ENCODE data around the gene EBF3.
A peak's percentile ranks its signal among the peaks of the same experiment; 100 is the strongest.

Gene EBF3

DNA sequence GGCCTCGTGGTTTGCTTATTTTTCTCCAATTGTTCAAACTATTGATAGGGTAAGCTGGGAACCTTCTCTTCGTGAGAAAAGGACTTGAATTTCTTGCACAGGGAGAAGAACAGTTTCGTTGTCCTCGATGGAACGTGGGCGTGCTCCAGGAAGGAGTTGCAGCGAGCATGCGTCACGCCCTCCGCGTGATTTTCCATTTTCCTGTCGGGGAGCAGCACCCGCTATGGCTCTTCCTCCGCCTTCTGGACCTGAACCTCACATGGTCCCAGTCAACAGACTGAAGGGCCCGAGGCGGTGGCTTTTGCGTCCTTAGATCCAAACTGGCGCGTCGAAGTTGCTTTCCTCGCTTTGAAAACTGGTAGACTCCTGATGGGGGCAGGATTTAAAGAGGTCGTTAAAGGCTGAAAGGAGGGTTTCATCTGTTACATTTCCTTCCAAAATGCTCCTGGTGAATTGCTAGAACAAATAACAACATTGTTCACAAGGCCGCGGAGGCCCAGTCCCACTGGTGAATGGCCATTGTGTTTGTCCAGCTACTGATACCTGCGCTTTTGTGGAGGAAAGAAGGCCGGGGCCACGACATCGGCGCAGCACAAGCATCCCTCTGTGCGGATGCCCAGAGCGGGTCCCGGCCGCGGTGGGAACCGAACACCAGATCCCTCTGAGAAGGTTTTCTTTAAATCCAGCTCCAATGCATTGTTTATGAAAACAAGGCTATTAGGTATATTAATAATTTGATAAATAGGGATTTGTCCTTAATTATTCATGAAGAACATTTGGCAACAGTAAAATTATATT, 75.9 kb downstream of the EBF3 start:
- DNase-seq: no peak

DNA sequence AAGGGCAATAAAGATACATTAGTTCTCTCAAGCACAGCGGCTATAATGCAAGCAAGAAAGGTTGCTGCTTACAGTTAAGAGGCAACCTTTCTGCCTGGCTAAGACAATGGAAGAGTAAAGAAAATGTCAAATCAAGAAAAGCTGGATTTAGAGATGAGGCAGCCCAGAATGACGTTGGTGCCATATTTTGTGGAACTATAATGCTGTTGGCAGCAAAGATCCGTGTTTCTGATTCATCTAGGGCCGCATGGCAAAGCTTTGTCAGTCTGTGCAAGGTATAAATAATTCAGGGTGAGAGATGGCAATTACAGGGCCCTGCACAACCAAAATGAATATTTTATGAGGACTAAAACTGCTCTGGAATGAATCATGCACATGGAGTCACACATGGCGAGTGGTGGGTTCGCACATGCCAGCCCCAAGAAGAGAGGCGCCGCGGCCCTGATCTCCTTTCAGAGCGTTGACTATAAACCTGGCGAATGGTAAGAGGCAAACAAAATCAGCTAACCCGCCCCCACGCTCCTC, 76.6 kb downstream of the EBF3 start:
- DNase-seq: no peak

DNA sequence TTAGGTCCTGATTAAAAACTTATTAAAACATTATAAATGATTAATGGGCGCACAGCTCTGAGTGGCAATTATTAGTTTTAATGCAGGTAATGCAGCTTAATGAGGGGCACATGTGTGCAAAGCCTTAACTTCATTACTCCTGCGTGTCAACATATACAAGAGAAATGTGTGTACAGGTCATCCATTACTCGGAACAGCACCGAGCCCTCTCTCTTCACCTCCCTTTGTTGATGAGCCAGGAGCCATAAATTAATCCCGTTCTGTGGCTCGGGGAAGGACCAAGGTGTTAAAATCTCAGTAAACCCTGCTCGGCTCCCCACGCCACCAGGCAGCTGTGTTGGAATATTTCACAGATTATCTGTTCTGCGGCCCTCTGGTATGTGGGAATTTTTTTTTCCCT, 77.8 kb downstream of the EBF3 start:
- DNase-seq: no peak

DNA sequence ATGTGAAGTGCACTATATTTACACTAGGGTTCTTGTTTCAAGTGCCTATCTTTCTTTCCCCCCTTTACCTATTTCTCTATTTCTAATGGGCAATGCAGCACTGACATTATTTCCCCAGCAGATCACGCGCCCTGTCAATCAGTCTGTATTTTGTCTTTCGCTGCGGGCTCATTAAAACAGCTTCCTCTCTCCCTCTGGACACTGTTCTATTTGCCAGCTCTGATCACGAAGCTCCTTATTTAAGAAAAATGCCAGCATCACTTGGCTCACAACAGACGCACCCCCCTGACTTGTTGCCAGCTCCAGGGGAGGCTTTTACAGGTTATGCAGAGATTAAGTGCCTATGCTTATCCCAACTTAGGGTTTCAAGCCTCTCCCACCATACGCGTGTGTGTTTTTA, 78.5 kb downstream of the EBF3 start:
- DNase-seq: no peak

DNA sequence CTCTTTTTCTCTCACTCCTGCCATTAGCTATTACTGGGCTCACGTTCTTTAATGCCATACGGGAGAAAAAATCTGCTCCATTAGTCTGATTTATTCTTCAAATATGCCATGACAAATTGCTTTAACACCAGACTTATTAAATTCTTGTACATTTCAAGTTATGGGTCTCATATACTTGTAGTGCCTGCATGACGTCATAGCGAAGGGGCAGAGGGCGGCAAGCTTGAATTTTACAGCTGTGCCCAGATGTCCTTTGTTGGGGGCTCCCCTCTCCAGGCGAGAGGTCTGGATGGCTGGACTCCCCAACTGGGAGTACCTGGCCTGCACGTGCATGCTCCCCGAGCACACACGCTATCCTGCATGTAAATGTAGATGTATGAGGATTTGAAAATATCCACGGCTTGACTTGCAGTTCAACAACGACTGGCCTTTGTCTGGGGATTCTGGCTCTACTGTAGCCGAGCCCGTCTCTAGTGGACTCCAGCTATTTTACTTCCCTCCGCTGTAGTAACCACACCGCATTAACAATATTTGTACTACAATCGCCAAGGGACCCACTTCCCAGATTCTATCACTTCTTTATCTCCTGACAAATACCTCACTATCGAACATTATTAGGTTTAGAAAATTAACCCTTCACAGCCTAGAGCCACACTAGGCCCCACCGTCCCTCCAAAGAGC, 79.5 kb downstream of the EBF3 start:
- no peak for DNase-seq

DNA sequence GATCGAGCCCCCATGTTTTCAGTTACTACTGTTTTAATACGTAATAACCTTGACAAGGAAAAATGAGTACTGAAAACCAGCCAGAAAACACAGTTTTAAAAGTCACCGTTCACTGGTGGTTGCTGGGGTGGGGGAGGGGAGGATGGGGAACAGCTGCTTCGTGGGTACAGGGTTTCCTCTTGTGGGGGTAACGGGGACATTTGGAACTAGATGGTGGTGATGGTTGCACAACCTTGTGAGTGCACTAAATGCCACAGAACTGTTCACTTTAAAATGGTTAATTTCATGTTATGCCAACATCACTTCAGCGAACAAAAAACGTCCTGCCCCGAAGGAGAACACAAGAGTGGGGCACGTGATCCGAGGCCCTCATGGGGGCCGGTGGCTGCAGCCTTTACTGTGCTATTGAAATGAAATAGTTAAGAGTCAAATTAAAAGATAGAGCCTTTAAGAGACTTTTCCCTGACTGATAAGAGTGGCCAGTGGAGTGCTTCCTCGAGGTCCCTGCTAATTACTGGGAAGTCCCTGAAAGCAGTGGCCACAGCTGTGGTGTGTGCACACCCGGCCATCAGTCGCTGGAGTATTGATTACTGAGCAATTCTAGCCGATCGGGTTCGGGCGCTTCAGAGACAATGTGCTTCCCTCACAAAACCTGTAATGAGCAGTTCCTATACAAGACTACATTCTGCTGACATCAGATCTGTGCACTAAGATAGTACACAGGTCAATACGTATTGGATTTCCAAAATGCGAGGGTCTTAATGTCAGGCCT, 80.3 kb downstream of the EBF3 start:
- DNase-seq: no peak

DNA sequence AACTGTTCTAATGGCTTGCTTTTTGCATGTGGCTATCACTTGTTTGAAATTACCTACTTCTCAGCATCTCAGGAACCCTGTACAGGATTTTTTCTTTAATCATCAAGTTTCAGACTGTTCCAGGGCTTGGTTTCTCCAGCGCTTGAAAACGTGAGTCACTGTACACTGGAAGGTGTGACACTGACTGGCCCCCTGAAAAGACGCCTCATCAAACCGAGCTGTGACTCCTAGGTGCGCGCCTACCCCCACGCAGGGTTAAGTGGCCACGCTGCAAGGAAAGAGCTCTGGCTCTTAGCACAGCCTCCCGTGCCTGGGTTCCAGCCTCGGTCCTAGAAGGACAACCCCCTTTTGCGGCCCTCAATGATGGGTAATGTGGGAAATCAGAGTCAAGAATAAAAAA, 81.0 kb downstream of the EBF3 start:
- no peak for DNase-seq

DNA sequence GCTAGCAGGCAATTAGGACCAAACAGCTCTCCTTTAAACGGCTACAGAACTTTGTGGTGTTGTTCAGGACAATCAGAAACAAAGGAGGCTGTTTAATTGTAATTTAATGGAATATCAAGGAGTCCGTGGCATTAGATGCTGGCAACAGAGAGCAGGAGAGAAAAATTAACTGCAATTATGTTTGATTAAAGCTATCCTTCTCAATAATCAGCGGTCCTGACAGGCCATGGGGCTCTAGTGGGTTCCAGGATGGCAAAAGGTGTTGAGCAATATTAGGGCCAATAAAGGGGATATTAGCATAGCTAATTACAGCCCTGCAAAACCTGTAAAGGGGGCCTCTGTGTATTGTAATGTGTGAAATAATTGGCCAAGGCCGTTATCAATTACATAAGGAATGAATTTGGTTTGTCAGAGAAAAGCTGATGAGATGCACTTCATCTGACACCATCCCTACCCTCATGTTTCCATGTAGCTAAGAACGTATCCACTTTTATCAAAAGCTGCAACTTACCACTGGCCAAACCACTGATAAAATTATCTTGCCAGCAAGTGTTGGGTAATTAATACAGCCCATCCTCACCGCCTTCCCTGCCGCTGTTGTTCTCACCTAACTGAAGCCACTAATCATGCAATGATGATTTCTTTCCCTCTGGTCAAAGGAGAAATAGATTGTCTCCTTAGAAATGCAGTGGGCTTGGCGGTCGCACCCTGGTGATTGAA, 81.6 kb downstream of the EBF3 start:
- DNase-seq: no peak

DNA sequence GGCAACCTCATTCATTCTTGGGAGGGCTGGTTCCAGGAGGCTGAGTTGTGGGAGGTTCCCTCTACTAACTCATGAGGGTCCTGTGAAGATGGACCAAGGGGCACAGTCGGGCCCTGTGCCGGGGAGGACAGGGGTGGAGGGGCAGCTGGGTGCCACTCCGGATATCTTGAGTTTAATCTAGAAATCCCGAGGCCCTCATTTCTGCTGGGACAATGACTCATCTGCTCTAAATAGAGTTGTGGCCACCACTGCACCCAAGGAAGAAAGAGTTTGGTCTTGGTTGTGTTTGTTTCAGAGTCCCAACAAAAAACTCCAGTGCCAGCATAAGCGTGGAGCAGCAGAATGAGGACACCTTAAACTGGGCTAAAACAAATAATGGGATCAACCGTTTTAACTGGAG, 82.4 kb downstream of the EBF3 start:
- DNase-seq: no peak

DNA sequence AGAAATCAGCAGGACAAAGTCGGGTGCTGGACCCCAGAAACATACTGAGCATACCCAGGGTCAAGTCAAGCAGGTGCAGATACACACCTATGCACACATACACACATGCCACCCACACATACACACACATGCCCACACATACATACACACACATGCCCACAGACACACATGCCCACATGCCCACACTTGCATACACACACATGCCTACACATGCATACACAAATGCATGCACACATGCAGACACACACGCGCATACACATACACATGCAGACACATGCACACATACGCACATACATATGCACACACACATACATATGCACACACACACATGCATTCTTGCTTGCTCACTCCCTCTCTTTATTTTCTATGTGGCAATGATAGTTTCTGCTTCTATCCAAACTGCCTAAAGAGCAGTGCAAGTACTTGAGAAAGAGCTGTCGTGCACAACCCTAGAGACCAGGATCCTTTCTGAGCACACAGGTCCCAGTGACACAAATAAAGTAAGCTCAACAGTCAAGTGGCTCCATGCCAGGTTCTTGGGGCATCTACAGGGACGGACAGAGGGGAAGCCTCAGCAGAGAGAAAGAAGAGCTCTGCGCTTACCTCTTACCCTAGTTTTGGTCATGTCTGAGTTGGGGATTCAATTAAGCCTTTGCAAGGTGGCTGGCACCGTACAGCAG, 83.7 kb downstream of the EBF3 start:
- DNase-seq: no peak

DNA sequence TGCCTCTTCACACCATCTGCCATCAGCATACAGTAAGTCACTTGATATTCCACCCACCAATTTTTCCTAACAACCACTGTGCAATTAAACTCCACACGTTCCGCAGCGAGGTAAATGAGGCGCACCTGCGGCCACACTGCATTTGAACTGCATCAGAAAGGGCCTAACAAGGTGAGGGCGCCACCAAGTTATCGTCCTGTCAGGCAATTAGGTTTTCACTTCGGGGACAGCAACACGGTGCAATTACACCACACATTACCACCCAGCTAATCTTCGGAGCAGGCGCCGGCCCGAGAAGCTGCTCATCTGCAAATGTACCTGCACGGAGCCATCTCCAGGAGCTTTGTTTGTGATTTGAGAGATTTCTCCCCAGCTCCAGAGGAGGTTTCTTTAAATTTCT, 84.4 kb downstream of the EBF3 start:
- no peak for DNase-seq

DNA sequence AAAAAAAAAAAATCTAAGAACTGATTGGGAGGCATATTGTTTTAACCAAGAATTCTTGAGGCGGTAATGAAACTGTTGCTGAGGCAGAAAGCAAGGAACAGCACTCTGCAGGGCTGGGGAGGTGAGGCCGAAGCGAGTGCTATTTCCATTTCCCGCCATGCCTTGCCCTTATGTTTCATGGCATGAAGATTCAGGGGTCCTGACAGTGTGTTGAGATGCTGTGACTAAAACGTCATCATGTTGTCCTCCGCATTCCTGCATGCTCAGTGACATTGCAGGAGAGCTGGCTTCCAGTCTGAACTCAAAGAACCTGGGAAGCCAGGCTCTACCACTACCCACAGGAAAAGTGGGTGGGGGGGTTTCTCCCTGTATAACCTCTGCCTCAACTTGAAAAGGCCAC, 85.2 kb downstream of the EBF3 start:
- DNase-seq: no peak

DNA sequence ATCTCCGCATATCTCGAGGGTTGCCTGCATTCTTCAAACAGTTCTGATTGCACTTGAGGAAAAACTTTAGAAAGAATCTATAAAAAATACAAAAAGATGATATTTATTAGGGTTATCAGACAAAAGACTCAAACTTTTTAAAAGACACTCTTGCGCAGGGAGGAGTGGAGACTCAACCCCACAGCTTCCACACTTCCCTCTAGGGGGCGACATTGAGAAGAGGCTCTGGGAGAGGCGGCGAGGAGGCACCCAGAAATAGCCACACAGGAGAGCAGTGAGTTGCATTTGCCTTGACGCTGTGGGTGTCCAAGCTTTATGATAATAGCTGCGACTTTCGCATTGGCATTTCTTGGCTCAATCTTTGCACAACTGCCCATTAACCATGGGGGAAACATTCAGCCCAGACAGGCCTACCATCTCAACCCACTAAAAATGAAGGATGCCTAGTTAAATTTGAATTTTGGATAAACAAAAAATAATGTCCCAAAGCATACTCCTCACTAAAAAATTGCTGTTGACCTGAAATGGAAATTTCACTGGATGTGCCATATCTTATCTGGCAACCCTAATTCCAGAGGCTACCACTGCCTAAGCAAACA, 86.2 kb downstream of the EBF3 start:
- DNase-seq: peak in 1 of 2 donors; percentile 48

DNA sequence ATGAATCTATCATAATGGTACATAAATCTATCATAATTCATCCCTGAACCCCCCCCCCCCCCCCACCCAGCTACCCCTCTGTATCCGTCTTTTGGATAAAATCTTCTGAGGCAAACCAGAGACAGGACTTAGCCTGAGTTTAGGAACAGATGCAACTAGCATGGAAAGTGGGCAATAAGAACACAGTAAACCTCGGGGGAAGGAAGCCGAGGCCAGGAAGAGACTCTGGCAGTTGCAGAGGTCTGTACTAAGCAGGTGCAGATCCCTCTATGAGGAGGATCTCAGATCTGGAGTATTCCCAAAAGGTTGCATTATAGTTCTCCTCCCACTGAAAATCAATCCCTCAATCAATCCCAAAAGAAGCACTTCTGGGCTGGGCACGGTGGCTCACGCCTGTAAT, 87.2 kb downstream of the EBF3 start:
- no peak for DNase-seq

DNA sequence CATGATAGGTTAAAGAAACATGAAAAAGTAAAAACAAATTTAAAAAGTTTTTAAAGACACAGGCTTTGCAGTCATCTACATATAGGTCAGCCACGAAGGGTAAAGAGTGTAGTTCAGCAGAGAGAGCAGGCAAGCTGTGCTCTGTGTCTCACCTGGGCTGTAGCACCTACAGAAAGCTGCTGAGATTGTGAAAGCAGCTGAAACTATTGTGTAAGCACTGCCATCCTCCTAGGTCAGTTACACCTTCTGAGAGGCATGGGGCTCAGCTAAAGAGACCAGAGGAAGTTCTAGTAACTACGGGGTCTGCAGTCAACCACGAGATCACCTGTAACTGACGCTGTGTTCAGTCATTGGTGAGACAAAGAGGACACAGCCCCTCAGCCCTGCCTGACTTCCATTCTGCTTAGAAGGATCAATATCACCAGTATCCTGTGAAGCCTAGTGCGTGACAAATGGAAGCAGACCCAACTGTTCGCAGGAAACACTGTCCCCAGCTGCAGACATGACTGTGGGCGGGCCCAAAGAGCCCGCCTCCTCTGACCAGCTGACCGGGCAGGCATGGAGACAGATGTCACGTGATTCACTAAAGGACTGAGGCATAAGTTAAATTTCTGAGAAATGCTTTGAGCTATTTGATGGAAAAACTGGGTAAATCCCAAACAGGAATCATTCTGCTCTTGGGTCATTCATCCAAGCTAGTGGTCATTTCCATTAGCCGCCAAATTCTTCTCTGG, 87.9 kb downstream of the EBF3 start:
- DNase-seq: no peak

DNA sequence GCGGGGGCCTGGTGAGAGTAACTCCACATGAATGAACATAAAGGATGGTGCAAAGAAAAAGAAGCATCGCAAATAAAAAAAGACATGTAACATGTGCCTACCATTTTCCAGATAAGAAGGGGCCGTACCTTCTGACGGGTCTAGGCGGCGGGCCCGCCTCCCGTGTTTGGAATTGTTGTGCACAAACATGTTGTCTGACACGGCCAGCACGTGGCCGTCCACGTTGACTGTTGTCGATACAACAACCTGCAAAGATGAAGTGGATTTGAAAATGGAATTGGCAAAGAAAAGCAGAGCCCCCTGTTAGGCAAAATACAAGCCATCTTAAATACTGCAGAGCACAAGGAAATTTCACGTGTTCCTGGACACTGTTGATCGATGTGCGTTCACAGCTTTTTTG, 90.7 kb downstream of the EBF3 start:
- DNase-seq: no peak

DNA sequence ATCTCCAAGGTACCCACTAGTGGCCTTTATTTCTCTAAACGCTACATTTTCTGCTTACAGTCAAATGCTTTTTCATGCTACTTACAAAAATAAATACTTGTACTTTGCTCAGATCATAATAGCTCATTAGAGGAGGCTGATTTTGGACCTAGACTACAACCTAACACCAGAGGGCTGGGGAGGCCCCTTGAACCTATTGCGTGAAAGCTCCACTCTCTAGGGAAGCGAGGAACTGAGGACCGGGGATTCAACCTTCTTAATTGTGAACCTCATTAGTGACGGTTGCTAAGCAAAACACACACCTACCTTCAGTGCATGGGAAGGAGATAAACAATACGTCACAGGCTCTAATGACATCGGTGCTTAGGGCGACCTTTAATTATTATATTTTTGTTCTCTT, 92.1 kb downstream of the EBF3 start:
- no peak for DNase-seq

DNA sequence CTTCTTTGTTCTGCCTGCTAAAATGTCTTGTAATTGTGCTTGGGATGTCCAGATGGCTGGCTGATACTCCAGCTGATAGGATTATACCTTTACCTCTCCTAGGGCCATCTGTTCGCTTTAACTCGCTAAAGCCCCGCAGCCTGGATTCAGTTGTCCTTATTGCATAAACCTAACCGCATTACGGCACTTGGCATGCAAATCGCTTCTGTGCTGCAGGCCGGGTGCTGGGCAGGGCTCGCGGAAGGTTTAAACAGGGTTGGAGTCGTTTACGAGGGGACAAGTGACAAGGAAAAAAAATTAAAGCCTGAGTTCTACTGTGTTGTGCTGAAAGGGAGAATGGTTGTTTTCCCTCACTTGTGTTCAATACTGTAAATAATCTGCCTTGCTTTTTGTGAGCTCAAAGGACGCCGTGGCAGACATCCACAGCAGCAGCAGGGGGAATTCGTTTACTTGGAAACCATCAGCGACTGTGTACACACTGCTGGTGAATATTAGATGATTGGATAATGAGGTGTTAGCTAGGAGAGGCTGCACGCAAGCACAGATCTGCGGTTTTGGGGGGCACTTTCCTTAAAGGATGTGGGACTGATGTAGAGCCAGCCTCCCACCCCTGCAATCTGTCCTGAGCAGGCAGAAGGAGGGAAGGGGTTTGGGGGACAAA, 93.0 kb downstream of the EBF3 start:
- no peak for DNase-seq

DNA sequence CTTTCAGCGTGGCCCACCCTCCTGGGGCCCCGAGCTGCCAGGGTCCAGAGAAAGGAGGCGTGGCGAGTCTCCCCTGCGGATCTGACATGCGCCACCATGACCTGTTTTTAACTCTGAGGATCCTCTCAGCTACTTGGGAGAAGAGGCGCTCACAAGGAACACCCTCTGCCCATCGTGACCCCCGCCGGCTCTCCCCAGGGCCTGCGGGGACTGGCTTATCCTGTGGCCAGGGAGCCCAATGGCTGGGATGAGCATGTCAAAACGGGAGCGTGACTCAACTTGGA, 93.7 kb downstream of the EBF3 start:
- no peak for DNase-seq

DNA sequence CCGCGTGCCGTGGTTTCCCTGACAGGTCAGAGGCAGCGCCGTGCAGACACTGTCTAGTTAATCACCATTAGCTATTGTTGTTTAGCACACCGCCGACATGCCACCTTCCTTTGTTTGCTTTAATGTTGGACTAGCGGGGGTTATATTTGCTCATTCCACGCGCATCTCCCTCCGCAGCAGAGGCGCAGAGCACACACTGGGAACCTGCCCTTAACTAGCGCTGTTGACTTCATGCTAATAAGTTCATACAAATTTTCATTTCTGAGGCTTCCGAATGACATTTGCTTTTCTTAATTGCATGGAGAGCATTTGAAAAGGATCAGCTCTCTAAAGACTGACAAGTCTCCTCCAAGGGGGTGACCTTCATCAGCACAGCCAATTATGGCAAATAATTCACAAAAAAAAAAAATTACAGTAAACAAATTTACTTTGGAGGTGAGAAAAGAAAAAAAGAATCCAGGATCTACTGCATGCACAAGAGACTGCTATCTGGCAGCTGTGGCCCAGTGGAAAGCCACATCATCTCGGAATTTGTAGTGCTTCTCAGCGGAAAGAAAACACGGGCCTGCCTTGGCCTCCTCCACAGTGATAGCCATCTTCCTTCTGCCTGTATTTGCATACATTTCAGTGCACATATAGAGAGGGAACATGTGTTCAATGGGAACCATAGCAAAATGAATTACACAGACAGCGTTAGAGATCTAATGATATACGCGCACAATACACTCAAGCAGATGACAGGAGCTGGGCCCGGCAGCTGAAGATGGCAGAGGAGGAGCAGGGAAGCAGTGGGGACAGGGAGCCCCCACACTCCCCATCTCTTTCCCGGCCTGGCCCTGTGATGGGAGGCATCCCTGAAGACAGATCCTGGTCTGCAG, 94.2 kb downstream of the EBF3 start:
- DNase-seq: no peak

Data from CD4-positive, alpha-beta T cell treated with Interleukin-1 beta for 1 hour (primary cell).